ENCODE data around the gene TPM4. TPM values are rescaled to one million over a fixed set of nuclear protein-coding genes. Genes with fewer than 3 reads are reported as not detected.

Gene TPM4
- total and polyA plus RNA-seq, 2 of the 13 experiments (the other 11 are each of a cell fraction or from before 2014, with no cell fraction given) = 180 to 188 TPM

DNA sequence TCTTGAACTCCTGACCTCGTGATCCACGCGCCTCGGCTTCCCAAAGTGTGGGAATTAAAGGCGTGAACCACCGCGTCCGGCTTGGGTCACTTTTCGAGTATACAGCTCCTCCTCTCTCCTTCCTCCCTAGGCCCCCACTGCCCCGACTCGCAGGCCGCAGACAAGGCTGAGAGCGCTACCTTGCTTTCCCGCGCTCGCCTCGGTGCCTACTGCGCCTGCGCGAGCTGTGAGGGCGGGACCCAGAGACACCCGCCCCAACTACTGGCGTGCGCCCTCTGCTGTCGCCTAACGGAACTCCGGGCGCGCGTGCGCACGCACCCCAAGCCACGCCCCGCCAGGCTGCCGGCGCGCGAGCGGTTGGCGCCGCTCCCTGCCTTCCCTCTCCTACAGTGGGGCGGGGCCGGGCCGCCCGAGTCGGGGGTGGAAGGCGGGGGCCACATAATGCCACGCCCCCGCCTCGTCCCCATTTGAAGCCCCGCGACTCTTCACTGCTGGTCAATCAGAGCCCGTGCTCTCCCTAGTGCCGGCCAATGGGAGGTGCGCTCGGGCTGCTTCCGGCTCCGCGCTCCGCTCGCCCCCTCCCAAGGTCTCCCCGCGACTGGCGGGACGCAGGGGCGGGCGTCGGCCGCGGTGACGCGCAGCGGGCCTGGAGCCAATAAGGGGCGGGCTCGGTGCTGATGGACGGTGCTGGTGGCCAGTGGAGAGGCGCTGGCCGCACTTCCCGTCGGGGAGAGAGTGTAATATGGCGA is 35.0 kb downstream of the TPM4 start, which contains the start of gene RAB8A (continued):
- TF ChIP-seq ZBTB4 (CRISPR knock-in tag; IDR thresholded peaks at IDR 0.05; ENCODE audit: borderline replicate concordance) (no peak; the same call in 1 of the 2 replicates), STAT6 (CRISPR knock-in tag; IDR thresholded peaks at IDR 0.05; ENCODE audit: borderline replicate concordance) (no peak; the same call in 1 of the 2 replicates), ATAD3A (CRISPR knock-in tag; IDR thresholded peaks at IDR 0.05) (no peak), ATRX (CRISPR knock-in tag; IDR thresholded peaks at IDR 0.05; ENCODE audit: borderline replicate concordance) (no peak), RFX5 (IDR thresholded peaks at IDR 0.05; ENCODE audit: low read depth, low read length) (peak; percentile 69), NR2F6 (IDR thresholded peaks at IDR 0.05) (no peak), NR2F6 (CRISPR knock-in tag; IDR thresholded peaks at IDR 0.05) (no peak), ZFP1 (CRISPR knock-in tag; IDR thresholded peaks at IDR 0.05) (no peak), ZNF350 (CRISPR knock-in tag; IDR thresholded peaks at IDR 0.05; ENCODE audit: borderline replicate concordance, low read depth) (no peak), ZNF552 (CRISPR knock-in tag; IDR thresholded peaks at IDR 0.05; ENCODE audit: borderline replicate concordance) (no peak), ZNF3 (CRISPR knock-in tag; IDR thresholded peaks at IDR 0.05) (no peak), ZSCAN9 (CRISPR knock-in tag; IDR thresholded peaks at IDR 0.05; ENCODE audit: borderline replicate concordance) (peak; percentile 33; the same call in 1 of the 2 replicates), CBFB (CRISPR knock-in tag; IDR thresholded peaks at IDR 0.05) (peak; percentile 55; the same call in 1 of the 2 replicates), ZNF839 (CRISPR knock-in tag; IDR thresholded peaks at IDR 0.05; ENCODE audit: borderline replicate concordance) (no peak), GABPA (IDR thresholded peaks at IDR 0.05; ENCODE audit: low read depth, low read length) (peak; percentile 77), GABPA (CRISPR knock-in tag; IDR thresholded peaks at IDR 0.05; ENCODE audit: low read depth) (peak; percentile 77), ZBTB46 (CRISPR knock-in tag; IDR thresholded peaks at IDR 0.05; ENCODE audit: borderline replicate concordance) (no peak), ZFP36 (IDR thresholded peaks at IDR 0.05; ENCODE audit: borderline replicate concordance, low read depth, low read length, partially characterized antibody) (no peak), ZNF282 (IDR thresholded peaks at IDR 0.05; ENCODE audit: partially characterized antibody) (no peak), CREB3 (CRISPR knock-in tag; IDR thresholded peaks at IDR 0.05) (no peak)
- TF ChIP-seq, protein P1, sequence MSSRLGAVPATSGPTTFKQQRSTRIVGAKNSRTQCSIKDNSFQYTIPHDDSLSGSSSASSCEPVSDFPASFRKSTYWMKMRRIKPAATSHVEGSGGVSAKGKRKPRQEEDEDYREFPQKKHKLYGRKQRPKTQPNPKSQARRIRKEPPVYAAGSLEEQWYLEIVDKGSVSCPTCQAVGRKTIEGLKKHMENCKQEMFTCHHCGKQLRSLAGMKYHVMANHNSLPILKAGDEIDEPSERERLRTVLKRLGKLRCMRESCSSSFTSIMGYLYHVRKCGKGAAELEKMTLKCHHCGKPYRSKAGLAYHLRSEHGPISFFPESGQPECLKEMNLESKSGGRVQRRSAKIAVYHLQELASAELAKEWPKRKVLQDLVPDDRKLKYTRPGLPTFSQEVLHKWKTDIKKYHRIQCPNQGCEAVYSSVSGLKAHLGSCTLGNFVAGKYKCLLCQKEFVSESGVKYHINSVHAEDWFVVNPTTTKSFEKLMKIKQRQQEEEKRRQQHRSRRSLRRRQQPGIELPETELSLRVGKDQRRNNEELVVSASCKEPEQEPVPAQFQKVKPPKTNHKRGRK (CRISPR knock-in tag; IDR thresholded peaks at IDR 0.05) = no peak

All from HepG2 (cell line).